ENCODE measurements around the gene GOLPH3. TPM values are rescaled to one million over a fixed set of nuclear protein-coding genes. Genes with fewer than 3 reads are reported as not detected.
A peak's percentile ranks its signal among the peaks of the same experiment; 100 is the strongest.

GOLPH3 gene
- total and polyA plus RNA-seq, 8 donors, result 77.0 to 93.8 (median 85.6) TPM

- Histone ChIP-seq H3K9me3 (no peaks in the 10 kb centered on the region), H3K4me1 (peaks cover 2 to 77% of the 10 kb centered on the region in 2 donors), H3K27me3 (no peaks in the 10 kb centered on the region), H3K27ac (no peak overlapping the region), H3K36me3 (peaks cover 0 to 6% of the 10 kb centered on the region in 2 donors), H3K4me3 (no peak overlapping the region)
- no peak for ATAC-seq
- intact Hi-C loops (cut with DNase I), result no loop called here
- TF ChIP-seq, protein P1, sequence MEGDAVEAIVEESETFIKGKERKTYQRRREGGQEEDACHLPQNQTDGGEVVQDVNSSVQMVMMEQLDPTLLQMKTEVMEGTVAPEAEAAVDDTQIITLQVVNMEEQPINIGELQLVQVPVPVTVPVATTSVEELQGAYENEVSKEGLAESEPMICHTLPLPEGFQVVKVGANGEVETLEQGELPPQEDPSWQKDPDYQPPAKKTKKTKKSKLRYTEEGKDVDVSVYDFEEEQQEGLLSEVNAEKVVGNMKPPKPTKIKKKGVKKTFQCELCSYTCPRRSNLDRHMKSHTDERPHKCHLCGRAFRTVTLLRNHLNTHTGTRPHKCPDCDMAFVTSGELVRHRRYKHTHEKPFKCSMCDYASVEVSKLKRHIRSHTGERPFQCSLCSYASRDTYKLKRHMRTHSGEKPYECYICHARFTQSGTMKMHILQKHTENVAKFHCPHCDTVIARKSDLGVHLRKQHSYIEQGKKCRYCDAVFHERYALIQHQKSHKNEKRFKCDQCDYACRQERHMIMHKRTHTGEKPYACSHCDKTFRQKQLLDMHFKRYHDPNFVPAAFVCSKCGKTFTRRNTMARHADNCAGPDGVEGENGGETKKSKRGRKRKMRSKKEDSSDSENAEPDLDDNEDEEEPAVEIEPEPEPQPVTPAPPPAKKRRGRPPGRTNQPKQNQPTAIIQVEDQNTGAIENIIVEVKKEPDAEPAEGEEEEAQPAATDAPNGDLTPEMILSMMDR (IDR thresholded peaks at IDR 0.05), result no peak
- DNase-seq, result no peak
Measured at GRCh38 chr5:32155211-32155610, 18.9 kb downstream of the GOLPH3 start.

GRCh38 chr5:32153723-32154122, 20.4 kb downstream of the GOLPH3 start:
- peaks cover 0 to 74% of the 10 kb centered on the region in 2 donors for H3K4me1 ChIP-seq
- no peak overlapping the region for H3K27ac ChIP-seq
- intact Hi-C loops (cut with DNase I), result no loop called here
- peaks cover 0 to 6% of the 10 kb centered on the region in 2 donors for H3K36me3 ChIP-seq
- H3K27me3 ChIP-seq, result no peaks in the 10 kb centered on the region
- ATAC-seq (peak; percentile 19), DNase-seq (no peak)
- H3K9me3 ChIP-seq, result no peaks in the 10 kb centered on the region
- TF ChIP-seq, protein P1 (IDR thresholded peaks at IDR 0.05), result no peak
- no peak overlapping the region for H3K4me3 ChIP-seq

GRCh38 chr5:32151198-32151597, 22.9 kb downstream of the GOLPH3 start:
- H3K27me3 ChIP-seq, result no peaks in the 10 kb centered on the region
- H3K9me3 ChIP-seq, result no peaks in the 10 kb centered on the region
- peaks cover 7 to 77% of the 10 kb centered on the region in 2 donors for H3K4me1 ChIP-seq
- no peak overlapping the region for H3K4me3 ChIP-seq
- no peak for DNase-seq
- TF ChIP-seq, protein P1 (IDR thresholded peaks at IDR 0.05), result no peak
- intact Hi-C loops (cut with DNase I), result no loop called here
- H3K27ac ChIP-seq, result no peak overlapping the region
- H3K36me3 ChIP-seq, result peaks cover 0 to 6% of the 10 kb centered on the region in 2 donors
- no peak for ATAC-seq

GRCh38 chr5:32150366-32150765, 23.8 kb downstream of the GOLPH3 start:
- DNase-seq, result no peak
- Histone ChIP-seq H3K27ac (no peak overlapping the region), H3K27me3 (no peaks in the 10 kb centered on the region), H3K4me3 (no peak overlapping the region), H3K4me1 (peaks cover 7 to 84% of the 10 kb centered on the region in 2 donors), H3K36me3 (peaks cover 0 to 6% of the 10 kb centered on the region in 2 donors), H3K9me3 (no peaks in the 10 kb centered on the region)
- TF ChIP-seq, protein P1 (IDR thresholded peaks at IDR 0.05), result no peak
- no peak for ATAC-seq
- intact Hi-C loops (cut with DNase I), result no loop called here

DNA sequence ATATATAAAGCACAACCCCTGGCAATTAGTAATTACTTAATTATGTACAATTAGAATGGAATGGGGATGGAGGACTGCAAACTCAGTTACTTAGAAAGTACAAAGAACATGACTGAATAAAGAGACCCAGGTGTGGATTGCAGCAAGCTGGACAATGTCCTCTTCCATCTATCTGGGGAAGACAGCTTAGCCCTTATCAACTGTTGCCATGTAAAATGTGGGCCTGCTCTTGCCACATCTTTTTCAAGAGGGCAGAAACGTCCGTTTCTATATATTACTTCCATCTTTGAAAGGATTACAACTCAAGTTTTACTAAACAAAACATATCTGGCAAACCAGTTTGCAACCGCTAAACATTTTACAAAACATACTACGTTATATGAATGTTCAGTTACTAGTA, 26.2 kb downstream of the GOLPH3 start:
- DNase-seq, result no peak
- Histone ChIP-seq H3K27ac (no peak overlapping the region), H3K9me3 (no peaks in the 10 kb centered on the region), H3K4me1 (peaks cover 7 to 88% of the 10 kb centered on the region in 2 donors), H3K36me3 (peaks cover 0 to 6% of the 10 kb centered on the region in 2 donors), H3K4me3 (no peak overlapping the region), H3K27me3 (no peaks in the 10 kb centered on the region)
- ATAC-seq, result peak; percentile 11
- TF ChIP-seq, protein P1 (IDR thresholded peaks at IDR 0.05), result no peak
- intact Hi-C loops (cut with DNase I), result no loop called here
